Left renal pelvis (tissue), 4 donors: Measurements from ENCODE around the gene TEX13D. TPM values are rescaled to one million over a fixed set of nuclear protein-coding genes. Genes with fewer than 3 reads are reported as not detected.
"Not testable (repeated sequence)": the region's sequence is repeated elsewhere in the genome, so short reads cannot be mapped to it uniquely, and the experiment has no call there.

Experiments
- DNase-seq, 4 donors: peaks; one replicate each; pipeline ENCODE4 v3.0.0-alpha.2; 2013; ENCODE audit warnings: low read depth in 4 of 4, low spot score in 3 of 4
- polyA plus RNA-seq, 4 donors: library from polyadenylated mRNA; unstranded; fragments of 120-200 nt; gene quantifications; one replicate each; pipeline ENCODE4 v1.2.1, GENCODE V29; 2013; ENCODE audit not compliant: insufficient read length in 4 of 4

TEX13D gene
- not detected for polyA plus RNA-seq

DNA sequence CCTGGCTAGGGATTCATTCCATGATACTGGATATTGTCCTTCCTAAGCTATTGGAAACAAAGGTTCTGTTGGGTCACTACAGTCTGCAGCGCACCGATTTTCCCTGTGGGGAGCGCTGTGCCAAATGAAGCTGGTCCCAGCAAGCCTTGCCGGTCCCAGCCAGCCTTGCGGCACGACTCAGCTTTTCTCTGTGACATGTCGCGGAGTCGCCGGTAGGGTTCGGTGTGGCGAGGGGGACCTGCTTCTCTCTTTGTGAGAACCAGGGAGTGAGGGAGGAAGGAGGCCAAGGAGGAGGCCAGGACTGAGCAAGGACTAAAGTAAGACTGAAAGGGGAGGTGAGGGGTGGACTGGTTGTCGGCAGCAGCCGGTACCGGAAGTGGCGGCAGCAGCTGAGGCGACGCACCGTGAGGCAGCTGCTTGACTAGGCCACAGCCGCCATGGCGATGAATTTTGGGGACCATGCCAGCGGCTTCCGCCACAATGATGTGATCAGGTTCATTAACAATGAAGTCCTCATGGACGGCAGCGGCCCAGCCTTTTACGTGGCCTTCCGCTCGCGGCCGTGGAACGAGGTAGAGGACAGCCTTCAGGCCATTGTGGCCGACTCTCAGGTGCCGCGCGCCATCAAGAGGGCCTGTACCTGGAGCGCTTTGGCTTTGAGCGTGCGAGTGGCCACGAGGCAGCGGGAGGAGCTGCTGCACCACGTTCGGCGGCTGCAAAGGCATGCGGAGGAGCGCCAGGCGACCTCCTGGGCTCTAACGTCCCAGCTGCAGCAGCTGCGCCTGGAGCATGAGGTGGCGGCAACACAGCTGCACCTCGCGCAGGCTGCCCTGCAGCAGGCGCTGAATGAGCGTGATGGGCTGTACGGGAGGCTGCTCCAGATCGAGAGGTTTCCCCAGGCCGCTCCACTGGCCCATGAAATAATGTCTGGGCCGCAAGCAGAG, at the start of gene TEX13D:
TEX13D (plus strand) TSS at position 180 of the 944 bp plus-strand sequence; CDS start at position 438, 258 bp downstream.
- no peak for DNase-seq

DNA sequence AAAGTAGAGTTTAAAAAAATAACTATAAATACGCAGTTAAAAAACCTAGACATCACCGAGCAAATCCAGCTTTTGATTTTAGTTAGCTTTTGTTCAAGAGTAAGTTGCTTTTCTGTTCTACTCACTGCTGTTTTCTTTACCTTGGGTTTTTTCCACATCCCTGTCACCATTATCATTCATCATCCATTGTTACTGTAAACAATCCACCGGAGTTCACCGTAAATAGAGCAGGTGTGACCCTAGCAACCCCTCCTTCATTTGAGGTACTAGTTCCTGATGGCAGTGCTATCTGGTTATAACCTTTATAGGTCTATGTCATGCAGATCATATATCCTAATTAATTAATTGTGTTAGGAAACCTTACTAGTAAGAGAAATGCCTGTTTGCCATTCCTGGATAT, 43.0 kb upstream of the TEX13D start:
- peak in 1 of 4 donors; percentile 7 for DNase-seq

DNA sequence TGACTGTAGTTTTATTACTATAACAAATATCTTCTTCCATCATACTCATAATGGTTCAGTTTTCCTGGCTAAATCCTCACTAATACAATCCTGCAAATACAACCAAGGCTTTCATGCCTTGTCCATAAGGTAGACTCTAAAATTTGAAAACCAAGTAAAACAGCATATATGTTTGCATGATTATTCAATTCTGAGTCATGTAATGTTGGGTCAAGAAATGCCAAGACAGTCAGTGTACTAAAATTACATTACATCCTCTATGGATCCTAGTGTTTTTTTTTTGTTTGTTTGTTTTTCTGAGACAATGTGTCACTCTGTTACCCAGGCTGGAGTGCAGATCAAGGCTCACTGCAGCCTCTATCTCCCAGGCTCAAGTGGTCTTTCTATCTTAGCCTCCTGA, 38.6 kb upstream of the TEX13D start:
- DNase-seq, result no peak

DNA sequence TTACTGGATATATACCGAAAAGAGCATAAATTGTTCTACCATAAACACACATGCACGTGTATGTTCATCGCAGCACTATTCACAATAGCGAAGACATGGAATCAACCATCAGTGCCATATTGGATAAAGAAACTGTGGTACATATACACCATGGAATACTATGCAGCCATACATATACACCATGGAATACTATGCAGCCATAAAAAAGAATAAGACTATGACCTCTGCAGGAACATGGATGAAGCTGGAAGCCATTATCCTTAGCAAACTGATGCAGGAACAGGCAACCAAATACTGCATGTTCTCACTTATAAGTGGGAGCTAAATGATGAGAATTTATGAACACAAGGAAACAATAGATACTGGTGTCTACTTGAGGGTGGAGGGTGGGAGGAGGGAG, 33.1 kb upstream of the TEX13D start:
- not testable (repeated sequence) for DNase-seq

DNA sequence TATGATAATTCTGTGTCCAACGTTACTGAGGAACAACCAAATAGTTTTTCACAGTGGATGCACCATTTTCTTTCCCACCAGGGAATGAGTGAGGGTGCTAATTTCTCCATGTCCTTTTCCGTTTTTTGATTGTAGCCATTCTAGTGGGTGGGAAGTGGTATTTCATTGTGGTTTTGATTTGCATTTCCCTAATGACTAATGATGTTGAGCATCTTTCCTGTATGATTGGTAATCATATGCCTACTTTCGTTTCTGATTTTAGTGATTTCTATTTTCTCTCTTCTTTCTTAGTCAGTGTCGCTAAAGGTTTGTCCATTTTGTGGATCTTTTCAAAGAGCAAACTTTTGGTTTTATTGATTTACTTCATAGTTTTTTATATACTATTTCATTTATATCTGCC, 32.1 kb upstream of the TEX13D start:
- DNase-seq, result no peak

DNA sequence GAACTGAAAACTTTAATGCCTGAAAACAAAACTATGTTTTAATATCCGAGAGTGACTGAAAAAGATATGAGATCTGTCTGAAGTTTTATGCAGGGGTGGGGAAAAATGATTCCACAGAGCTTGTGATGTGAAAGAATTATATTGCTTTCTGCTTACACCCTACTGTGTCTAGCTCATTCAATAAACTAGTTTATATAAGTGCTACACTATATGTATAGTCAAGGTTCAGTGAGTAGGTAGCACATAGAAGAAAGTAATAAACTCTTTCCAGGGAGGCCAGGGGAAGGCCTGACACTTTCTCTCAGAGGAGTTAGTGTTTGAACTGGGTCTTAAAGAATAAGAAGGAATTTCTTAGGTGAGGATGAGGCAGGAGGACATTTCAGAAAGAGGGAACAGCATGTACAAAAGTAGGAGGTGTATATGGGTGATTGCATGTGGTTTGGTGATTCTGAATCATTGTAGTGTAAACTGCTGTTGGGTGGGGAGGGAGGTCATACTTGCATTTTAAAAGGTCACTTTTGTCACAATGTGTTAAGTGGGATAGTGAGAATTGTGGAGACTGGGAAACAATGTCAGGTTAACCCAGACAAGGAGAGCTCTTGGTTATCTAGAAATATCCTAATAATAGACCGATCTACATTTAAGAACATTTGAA, 25.1 kb upstream of the TEX13D start:
- no peak for DNase-seq

DNA sequence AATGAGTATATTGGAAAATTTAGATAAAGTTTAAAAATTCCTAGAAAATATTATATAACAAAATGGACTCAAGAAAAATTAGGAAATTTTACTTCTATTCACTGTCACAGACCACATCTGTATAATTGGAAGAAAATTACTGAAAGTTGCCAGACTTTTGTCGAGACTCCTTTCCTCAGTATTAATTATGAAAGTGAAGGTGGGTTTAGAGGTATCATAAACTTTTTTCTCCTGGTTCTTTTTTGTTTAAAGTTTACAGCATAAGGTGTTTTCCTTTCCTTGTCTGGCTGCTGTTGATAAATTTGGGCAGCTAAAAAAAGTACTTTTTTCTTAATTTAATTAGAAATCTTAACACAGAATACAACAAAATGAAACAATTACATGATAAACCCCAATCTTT, 6.7 kb upstream of the TEX13D start:
- DNase-seq, result no peak

DNA sequence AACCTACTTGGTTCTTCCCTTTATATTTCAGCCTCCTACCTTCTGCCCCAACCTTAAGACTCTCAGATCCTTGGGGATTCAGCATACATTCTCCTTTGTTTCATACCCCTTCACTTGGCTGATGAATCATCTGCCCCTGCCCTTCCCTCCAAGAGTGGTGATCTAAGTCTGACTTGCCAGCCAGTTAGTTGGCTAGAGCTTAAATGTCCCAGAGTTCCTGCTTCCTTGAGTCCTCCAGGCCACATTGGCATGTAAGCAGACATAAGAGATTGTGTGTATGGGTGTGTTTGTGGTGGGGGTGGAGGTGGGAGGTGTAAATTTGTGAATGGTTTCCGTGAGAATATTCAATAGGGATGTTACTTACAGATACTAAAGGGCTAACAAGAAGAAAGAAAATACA, 3.7 kb upstream of the TEX13D start:
- DNase-seq, result no peak

DNA sequence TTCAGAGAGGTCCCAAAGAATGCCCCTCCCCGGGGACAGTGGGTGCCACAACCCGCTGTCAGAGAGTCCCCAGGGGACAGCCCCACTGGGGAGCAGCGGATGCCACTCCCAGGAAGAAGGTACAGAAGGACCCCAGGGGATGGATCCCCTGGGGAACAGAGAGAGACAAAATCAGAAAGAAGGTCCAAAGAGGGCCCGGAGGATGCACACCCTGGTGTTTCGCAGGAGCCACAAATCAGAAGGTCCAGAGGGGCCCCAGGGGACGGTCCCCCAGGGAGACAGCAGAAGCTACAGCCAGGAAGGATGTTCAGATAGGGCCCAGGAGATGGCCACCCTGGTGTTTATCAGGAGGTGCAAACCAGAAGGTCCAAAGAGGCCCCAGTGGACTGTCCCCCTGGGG, 1.4 kb downstream of the TEX13D start:
- DNase-seq, result no peak

DNA sequence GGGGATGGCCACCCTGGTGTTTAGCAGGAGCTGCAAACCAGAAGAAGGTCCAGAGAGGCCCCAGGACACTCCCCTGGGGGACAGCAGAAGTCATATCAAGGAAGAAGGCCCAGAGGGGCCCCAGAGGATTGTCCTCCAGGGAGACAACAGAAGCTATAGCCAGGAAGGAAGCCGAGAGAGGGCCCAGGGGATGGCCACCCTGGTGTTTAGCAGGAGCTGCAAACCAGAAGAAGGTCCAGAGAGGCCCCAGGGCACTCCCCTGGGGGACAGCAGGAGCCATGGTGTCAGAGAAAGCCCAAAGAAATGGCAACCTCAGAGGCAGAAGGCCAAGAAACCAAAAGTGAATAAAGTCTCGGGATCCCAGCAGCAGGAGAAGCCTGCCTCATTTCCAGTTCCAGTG, 2.1 kb downstream of the TEX13D start:
- DNase-seq, result not testable (repeated sequence)

DNA sequence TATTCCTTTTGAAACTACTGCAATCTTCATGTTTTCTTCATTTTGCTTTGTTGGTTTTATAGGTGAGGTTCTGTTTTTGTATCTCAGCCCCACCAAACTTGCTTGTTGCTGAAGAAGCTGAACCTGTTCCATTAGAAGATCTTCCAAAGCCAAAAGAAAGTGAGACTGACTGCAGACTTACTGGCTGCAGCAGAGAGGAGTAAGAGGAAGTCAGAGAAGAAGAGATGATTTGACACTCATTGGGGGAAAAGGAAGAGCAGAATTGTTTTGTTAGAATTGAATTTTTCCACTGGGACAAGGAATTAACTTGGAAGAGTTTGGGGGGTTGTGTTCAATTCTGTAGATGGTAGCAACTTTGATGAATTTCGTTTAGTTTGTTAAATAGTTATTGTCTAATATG, 3.1 kb downstream of the TEX13D start:
- DNase-seq, result no peak

DNA sequence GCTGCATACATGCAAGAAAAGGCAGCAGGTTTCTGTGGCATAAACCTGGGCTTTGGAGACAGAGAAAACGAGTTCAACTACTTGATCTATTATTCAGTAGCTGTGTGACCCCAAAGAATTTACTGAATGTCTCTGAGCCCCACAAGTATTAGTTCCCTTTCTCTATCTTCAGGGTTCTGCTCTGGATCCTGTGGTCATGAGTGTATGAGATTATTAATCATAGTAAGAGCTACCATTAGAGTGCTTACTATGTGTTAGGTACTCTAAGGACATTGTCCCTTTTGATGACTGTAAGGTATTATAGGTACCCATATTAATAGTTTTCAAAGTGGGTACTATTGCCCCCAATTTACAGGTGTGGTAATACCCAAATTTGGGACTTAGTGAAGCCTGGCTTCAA, 5.5 kb downstream of the TEX13D start:
- DNase-seq, result no peak

DNA sequence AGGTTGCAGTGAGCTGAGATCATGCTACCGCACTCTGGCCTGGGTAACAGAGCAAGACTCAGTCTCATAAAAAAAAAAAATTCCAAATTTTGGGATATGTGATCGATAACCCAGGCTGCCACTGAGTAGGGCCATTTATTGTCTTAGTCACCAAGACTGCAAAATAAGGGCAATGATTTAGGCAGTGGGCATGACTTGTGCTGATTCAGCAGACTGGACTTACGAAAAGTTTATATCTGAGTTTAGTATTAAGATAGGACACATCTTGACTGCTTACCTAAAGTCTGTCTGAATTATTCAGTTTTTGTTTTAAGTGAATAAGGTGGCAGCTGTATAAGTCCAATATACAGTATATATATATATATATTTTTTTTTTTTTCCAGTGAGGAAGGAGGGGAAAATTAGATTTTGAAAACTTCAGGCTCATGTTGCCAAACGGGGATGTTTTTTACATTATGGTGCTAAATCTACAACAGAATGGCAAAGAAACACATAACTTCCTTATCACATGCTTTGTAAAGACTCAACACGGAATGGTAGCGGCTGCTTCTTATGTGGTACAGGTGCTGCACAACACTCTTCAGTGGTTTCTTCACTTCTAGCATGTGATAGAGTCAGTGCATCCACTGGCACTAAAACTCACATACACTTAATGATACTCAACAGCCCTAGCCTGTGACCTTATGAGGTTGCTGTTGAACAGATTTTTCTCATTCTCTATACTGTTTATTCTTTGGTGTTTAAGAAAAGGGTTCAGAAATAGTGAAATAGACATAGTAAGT, 6.5 kb downstream of the TEX13D start:
- DNase-seq, result no peak

DNA sequence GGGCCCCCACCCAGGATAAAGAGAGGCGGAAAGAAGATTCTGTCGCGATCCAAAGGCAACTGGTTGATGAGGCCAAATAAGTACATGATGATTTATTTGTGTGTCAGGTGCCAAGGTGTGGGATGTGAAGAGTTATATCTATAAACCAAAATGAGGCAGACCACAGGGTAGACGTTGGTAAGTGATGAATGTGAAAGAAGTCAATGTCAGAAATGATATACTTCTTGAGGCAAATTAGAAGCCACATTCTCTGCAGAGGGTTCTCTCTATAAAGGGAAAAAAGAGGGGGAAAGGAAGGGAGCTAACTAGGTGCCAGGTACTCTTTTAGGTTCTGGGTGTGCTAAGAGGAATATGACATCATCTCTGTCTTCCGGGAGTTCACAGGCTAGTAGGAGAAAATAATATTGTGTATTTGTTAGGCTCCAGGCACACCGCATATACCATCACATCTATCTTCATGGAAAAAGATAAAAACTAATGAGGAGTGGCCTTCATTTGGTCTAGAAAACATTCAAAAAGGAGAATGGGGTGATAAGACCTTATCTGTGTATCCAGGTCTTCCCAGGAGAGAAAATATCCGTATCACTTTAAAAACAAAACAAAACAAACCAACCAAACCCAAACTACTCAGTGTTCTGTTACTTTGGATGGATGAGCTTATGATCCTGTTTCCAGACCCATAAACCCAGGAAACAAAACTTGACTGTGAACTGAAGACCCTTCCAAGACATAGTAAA, 9.1 kb downstream of the TEX13D start:
- no peak for DNase-seq

DNA sequence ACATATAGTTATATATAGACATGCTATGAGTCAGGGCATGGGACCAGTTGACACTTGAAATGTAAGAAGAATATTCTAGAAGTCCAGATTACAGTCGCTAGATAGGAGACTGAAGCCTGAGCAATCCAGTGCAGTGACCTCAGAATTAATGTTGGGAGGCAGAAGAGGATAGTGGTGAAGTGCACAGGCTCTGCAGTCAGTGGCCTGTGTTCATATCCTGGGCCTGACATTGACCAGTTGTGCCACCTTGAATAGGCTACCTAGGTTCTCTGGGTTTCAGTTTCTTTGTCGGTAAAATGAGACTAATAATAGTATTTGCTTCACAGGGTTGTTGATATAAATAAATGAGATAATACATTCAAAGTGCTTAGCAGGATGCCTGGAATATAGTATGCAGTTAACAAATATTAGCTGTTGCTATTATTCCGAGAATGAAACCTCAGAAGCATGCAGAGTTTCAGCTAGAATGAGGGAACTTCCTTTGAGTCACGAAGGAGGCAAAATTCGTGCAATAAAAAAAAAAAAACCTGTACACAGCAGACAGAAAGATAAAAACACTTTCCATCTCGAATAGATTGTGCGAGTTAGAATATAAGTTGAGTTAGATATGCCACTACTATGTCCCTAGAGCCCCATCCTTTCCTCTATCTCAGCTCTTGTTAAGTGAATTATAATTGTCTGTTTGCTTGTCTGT, 9.9 kb downstream of the TEX13D start:
- DNase-seq, result no peak

DNA sequence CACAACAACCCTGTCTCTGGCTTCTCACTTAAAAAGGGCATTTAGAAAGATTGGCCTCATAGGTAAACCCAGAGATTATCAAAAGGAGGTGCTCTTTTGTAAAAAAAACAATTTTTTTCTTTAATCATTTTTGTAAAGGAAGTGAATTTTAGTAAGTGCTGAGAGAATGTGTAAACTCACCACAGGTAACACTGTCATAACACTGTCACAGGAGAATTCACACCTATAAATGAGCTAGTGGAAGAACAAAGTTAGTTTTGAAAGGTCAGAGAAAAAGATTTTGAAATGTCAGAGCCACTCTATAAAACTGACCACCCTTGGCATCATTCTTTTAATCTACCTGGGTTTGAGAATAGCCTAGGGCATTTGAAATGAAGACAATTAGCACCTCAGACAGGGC, 10.6 kb downstream of the TEX13D start:
- DNase-seq, result no peak

DNA sequence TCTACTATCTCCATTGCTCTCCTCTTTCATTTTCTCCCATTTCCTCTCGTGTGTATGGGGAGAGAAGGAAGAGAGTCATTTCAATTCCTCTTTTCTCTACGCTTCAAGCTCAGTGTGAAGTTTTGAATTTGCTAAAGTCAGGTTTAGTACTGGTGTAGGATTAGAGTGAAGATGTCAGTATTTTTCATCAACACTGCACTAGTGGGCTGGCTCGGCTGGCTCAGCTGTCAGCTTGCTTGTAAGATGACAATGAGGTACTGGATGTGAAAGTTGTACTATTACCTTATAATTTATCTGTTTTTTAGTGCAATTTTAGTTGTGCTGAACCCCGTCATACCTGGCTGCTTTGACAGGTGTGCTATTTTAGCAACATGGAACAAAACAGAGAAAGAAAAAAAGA, 11.8 kb downstream of the TEX13D start:
- no peak for DNase-seq

DNA sequence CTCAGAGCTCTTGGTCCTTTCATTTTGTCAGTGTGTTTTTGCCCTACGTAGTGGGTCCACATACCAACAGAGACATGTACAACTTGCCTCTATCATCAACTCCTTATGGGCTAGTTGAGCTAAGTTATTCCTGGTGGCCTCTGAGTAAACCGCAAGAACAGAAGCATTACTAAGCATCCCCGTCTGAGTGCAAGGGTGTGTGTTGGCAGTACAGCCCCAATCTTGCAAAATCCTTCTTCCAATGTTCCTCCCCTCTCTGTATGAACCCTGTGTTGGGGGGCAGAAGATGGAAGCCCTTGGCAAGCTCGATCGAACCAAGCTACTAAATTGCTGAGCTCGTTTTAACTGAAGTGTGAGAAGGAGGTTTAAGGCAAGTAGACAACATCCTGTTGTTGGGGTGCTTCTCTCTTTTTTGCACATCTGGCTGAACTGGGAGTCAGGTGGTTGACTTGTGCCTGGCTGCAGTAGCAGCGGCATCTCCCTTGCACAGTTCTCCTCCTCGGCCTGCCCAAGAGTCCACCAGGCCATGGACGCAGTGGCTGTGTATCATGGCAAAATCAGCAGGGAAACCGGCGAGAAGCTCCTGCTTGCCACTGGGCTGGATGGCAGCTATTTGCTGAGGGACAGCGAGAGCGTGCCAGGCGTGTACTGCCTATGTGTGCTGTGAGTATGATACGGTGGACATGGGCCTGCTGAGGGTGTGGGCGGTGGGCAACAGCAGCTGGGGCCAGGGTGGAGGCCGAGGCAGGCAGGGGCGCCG, 13.8 kb downstream of the TEX13D start, which contains the start of gene SH2D1A:
SH2D1A (plus strand) TSS at position 447 of the 760 bp plus-strand sequence; CDS start at position 527, 80 bp downstream.
- DNase-seq, result no peak

DNA sequence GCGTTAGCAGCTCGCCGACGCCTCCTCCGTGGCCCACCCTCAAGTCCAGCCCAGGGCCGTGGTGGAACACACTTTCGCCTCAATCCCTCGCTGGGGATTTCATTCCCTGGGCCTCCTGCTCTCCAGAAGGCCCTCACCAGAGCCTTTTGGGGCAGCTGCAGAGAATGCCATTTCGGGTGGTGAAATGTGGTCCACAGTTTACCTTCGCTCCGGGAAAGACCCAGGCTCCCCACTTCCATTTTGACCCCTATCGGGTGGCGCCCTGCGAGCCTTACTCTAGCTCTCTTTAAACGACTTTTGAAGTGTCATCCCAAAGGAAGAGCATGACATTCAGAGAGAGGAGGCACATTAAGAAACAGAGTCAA, 14.4 kb downstream of the TEX13D start:
- DNase-seq, result no peak
